ENCODE data around the gene RBCK1. TPM values are rescaled to one million over a fixed set of nuclear protein-coding genes. Genes with fewer than 3 reads are reported as not detected.

RBCK1 gene
- total and polyA plus RNA-seq, 9 of the 15 experiments (the other 6 are each of a cell fraction or from before 2014, with no cell fraction given), result 5.9 to 59.3 (median 26.5) TPM

DNA sequence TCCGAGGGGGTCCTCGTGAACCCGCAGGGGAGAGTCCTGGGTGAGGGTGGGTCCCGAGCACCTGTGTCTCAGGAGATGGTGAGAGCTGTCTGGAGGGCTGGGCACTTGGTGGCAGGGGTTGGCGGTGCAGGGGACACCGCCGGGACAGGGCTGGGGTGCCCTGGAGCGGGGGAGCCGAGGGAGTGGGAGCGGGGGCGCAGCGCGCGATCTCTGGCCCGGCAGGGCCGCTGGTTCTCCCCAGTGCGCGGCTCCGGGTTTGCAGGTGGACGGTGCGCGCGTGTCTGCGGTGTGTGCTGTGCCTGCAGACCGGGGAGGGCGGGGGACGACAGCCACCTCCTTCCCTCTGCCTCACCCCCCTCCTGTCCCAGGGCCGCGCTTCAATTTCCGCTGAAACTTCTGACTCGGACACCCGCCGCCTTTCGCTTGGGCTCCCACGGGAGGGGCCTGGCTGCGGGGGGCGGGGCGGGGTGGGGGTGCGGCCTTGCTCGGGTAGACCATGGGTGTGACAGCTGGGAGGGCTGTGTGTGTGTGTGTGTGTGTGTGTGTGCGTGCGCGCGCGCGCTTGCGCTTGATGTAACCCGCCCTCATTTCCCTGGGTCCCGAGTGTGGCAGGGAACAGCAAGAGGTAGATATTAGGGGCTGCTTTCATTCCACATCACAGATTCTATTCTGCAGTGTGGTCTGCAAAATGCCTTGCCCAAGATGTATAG lies 26.4 kb upstream of the RBCK1 start (continued):
- TF ChIP-seq ZNF436 (CRISPR knock-in tag; IDR thresholded peaks at IDR 0.05), result peak; percentile 58; the same call in 1 of the 2 replicates
- TF ChIP-seq SMARCA4 (IDR thresholded peaks at IDR 0.05), result no peak
- no peak; the same call in 1 of the 2 replicates for TF ChIP-seq ZFX (CRISPR knock-in tag; IDR thresholded peaks at IDR 0.05)
- TF ChIP-seq ZC3H4 (CRISPR knock-in tag; IDR thresholded peaks at IDR 0.05; ENCODE audit: borderline replicate concordance), result peak; percentile 96; the same call in 1 of the 2 replicates
- TF ChIP-seq ZBTB1 (CRISPR knock-in tag; IDR thresholded peaks at IDR 0.05; ENCODE audit: borderline replicate concordance, low read depth), result peak; percentile 53; the same call in 1 of the 2 replicates
- TF ChIP-seq, protein P1, sequence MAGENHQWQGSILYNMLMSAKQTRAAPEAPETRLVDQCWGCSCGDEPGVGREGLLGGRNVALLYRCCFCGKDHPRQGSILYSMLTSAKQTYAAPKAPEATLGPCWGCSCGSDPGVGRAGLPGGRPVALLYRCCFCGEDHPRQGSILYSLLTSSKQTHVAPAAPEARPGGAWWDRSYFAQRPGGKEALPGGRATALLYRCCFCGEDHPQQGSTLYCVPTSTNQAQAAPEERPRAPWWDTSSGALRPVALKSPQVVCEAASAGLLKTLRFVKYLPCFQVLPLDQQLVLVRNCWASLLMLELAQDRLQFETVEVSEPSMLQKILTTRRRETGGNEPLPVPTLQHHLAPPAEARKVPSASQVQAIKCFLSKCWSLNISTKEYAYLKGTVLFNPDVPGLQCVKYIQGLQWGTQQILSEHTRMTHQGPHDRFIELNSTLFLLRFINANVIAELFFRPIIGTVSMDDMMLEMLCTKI (IDR thresholded peaks at IDR 0.05; ENCODE audit: partially characterized antibody), result no peak
- no peak for TF ChIP-seq ZNF699 (CRISPR knock-in tag; IDR thresholded peaks at IDR 0.05; ENCODE audit: insufficient replicate concordance)
- TF ChIP-seq KHSRP (IDR thresholded peaks at IDR 0.05), result no peak
- TF ChIP-seq XRCC5 (IDR thresholded peaks at IDR 0.05; ENCODE audit: low read depth, low read length), result no peak
- no peak for TF ChIP-seq ZBED1 (IDR thresholded peaks at IDR 0.05)
- no peak for TF ChIP-seq RBM14 (IDR thresholded peaks at IDR 0.05; ENCODE audit: borderline replicate concordance, insufficient read depth, low read depth, low read length)
- TF ChIP-seq BRD4 (IDR thresholded peaks at IDR 0.05), result peak; percentile 15; the same call in 1 of the 2 replicates
- peak; percentile 84 to 86 for TF ChIP-seq NRF1 (conservative IDR thresholded peaks at IDR 0.05 in 1 of 2, IDR thresholded peaks at IDR 0.05 in 1 of 2)
- 0 out of 2 replicates have a peak, but pooled peaks have one; percentile 36 for TF ChIP-seq ZFP1 (CRISPR knock-in tag; IDR thresholded peaks at IDR 0.05)
- TF ChIP-seq ZNF197 (CRISPR knock-in tag; IDR thresholded peaks at IDR 0.05; ENCODE audit: low read depth), result no peak
- TF ChIP-seq NR1H2 (CRISPR knock-in tag; IDR thresholded peaks at IDR 0.05), result 0 out of 2 replicates have a peak, but pooled peaks have one; percentile 50
- TF ChIP-seq SIN3B (IDR thresholded peaks at IDR 0.05; ENCODE audit: low read depth), result no peak
- 0 out of 2 replicates have a peak, but pooled peaks have one; percentile 75 for TF ChIP-seq ERF (CRISPR knock-in tag; IDR thresholded peaks at IDR 0.05)
- TF ChIP-seq FUS (optimal IDR thresholded peaks at IDR 0.05; ENCODE audit: low read depth, low read length), result no peak
- peak; percentile 91 for TF ChIP-seq SMAD3 (CRISPR knock-in tag; conservative IDR thresholded peaks at IDR 0.05)
- no peak for TF ChIP-seq ZNF143 (CRISPR knock-in tag; IDR thresholded peaks at IDR 0.05)
- TF ChIP-seq JUND (IDR thresholded peaks at IDR 0.05; ENCODE audit: borderline replicate concordance, low read depth, low read length), result 0 out of 2 replicates have a peak, but pooled peaks have one; percentile 2
- TF ChIP-seq JUND (tag; IDR thresholded peaks at IDR 0.05; ENCODE audit: borderline replicate concordance, low read depth, low read length), result no peak
- TF ChIP-seq, protein P2, sequence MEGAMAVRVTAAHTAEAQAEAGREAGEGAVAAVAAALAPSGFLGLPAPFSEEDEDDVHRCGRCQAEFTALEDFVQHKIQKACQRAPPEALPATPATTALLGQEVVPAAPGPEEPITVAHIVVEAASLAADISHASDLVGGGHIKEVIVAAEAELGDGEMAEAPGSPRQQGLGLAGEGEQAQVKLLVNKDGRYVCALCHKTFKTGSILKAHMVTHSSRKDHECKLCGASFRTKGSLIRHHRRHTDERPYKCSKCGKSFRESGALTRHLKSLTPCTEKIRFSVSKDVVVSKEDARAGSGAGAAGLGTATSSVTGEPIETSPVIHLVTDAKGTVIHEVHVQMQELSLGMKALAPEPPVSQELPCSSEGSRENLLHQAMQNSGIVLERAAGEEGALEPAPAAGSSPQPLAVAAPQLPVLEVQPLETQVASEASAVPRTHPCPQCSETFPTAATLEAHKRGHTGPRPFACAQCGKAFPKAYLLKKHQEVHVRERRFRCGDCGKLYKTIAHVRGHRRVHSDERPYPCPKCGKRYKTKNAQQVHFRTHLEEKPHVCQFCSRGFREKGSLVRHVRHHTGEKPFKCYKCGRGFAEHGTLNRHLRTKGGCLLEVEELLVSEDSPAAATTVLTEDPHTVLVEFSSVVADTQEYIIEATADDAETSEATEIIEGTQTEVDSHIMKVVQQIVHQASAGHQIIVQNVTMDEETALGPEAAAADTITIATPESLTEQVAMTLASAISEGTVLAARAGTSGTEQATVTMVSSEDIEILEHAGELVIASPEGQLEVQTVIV (CRISPR knock-in tag; IDR thresholded peaks at IDR 0.05; ENCODE audit: borderline replicate concordance), result no peak
- TF ChIP-seq MCM3 (IDR thresholded peaks at IDR 0.05), result no peak
- TF ChIP-seq, protein P3, sequence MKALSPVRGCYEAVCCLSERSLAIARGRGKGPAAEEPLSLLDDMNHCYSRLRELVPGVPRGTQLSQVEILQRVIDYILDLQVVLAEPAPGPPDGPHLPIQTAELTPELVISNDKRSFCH (CRISPR knock-in tag; IDR thresholded peaks at IDR 0.05), result no peak
- TF ChIP-seq, protein P3 (tag; IDR thresholded peaks at IDR 0.05), result no peak
